Measurements from ENCODE around the gene FSD2. TPM values are rescaled to one million over a fixed set of nuclear protein-coding genes. Genes with fewer than 3 reads are reported as not detected.
"Not testable (repeated sequence)": the region's sequence is repeated elsewhere in the genome, so short reads cannot be mapped to it uniquely, and the experiment has no call there.

The FSD2 gene
- total RNA-seq, 1 experiment from 2014 or later, result not detected

DNA sequence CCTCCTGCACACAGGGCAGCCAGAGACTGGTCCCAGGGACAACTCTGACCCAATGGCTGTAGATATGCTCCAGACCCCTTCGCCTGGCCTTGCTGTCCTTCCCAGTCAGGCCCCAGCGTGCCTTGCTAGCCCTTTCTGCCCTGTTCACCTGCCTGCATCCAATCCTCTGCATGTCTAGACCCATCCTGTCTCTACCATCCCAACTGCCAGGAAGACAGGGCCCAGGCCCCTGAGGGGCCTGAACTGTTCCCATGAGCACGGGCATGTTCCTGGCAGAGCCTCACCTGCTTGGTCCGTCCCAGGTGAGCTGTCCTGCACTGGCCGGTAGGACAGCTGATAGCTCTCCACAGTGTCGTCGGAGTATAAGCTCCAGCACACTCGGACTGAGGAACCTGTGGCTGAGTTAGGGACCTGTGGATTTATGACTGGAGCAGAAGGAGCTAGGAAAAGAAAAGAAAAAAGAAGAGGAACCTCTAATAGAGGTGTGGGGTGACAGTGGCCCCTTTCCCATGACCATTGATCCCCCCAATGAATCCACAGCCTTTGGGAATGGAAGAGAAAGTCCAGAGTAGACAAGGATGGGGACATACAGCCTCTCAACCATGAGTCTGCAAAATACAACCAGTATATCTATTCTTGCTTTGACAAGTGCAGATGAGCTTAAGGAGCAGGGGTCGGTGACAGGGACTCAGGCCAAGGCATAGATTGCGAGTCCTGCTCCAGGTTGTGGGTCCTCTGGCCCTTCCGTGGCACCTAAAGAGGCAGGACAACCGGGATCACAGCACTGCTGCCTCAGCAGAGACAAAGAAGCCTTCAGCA lies 33.9 kb downstream of the FSD2 start:
- Histone ChIP-seq H3K36me3 (ENCODE audit: low read depth) (no peaks in the 10 kb centered on the region), H2AFZ (no peak overlapping the region), H3K9me2 (ENCODE audit: insufficient read depth) (no peaks in the 10 kb centered on the region), H3K4me3 (no peak overlapping the region), H3K4me1 (replicated peaks; ENCODE audit: insufficient read depth) (peaks cover 6% of the 10 kb centered on the region; the same call in 1 of the 2 replicates), H3K27ac (no peak overlapping the region), H3K79me2 (ENCODE audit: low read depth) (no peaks in the 10 kb centered on the region), H3K27me3 (ENCODE audit: insufficient read depth, low read depth) (no peaks in the 10 kb centered on the region), H3K9me3 (ENCODE audit: insufficient read depth, low read depth) (no peaks in the 10 kb centered on the region), H4K20me1 (ENCODE audit: insufficient read depth) (no peaks in the 10 kb centered on the region), H3K4me2 (no peak overlapping the region), H3F3A (ENCODE audit: insufficient read depth, low read depth) (no peaks in the 10 kb centered on the region)
- TF ChIP-seq CTCF (conservative IDR thresholded peaks at IDR 0.05) (no peak), EZH2 (IDR thresholded peaks at IDR 0.05; ENCODE audit: low read depth) (no peak)
- BruUV-seq (replicated peaks), result no TSS peak
- intact Hi-C loops (cut with micrococcal nuclease; ENCODE audit: unreplicated experiment), result no loop called here
- no peak for DNase-seq
- POLR2A ChIA-PET (ENCODE audit: unreplicated experiment), result interaction anchor here (0.5 to 0.6 kb wide), 2 partner anchors 22 to 221 kb away, joined by 5 to 7 read pairs; no protein-coding TSS in a partner anchor
- CTCF ChIA-PET, result no interaction called here

DNA sequence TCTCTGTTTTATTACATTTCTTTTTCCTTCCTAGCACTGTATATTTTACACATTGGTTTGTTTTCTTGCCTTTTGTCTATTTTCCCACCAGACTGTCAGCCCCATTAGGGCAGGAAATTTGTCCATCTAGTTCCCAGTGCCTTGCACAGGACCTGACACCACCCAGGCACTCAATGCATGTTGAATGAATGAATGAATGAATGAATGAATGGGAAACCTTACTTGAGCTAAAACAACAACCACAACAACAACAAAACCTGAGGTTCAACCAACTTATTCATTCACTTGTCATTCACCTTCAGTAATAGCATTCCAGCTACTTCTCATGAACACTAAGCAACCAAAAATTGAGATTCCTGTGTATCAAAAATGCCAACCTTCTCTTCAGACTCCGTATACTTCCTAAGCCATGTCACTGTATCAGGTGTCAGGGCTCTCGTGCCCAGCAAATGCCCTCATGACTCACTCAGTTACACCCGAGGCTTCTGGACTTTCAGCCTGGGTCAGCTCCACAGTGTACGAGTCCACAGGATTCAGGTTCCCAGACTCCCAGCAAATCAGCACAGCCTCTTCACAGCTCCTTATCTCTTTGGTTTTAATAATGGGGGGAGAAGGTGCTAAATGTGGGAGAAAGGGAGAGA lies 37.3 kb downstream of the FSD2 start:
- no peaks in the 10 kb centered on the region for H3K9me3 ChIP-seq (ENCODE audit: insufficient read depth, low read depth)
- H3K4me1 ChIP-seq (replicated peaks; ENCODE audit: insufficient read depth), result peaks cover 6% of the 10 kb centered on the region; the same call in 1 of the 2 replicates
- no peaks in the 10 kb centered on the region for H3K27me3 ChIP-seq (ENCODE audit: insufficient read depth, low read depth)
- no peaks in the 10 kb centered on the region for H3K9me2 ChIP-seq (ENCODE audit: insufficient read depth)
- no peaks in the 10 kb centered on the region for H3F3A ChIP-seq (ENCODE audit: insufficient read depth, low read depth)
- POLR2A ChIA-PET (ENCODE audit: unreplicated experiment), result interaction anchor here (0.6 kb wide), 1 partner anchor 1831 kb away, joined by 3 read pairs; no protein-coding TSS in a partner anchor
- CTCF ChIA-PET, result no interaction called here
- intact Hi-C loops (cut with micrococcal nuclease; ENCODE audit: unreplicated experiment), result no loop called here
- no peak overlapping the region for H2AFZ ChIP-seq
- BruUV-seq (replicated peaks), result no TSS peak
- H3K79me2 ChIP-seq (ENCODE audit: low read depth), result no peaks in the 10 kb centered on the region
- no peak overlapping the region for H3K4me3 ChIP-seq
- no peaks in the 10 kb centered on the region for H3K36me3 ChIP-seq (ENCODE audit: low read depth)
- H3K4me2 ChIP-seq, result no peak overlapping the region
- H4K20me1 ChIP-seq (ENCODE audit: insufficient read depth), result no peaks in the 10 kb centered on the region
- H3K27ac ChIP-seq, result no peak overlapping the region
- peak; percentile 35 to 44 for DNase-seq
- TF ChIP-seq EZH2 (IDR thresholded peaks at IDR 0.05; ENCODE audit: low read depth) (no peak), CTCF (conservative IDR thresholded peaks at IDR 0.05) (no peak)

DNA sequence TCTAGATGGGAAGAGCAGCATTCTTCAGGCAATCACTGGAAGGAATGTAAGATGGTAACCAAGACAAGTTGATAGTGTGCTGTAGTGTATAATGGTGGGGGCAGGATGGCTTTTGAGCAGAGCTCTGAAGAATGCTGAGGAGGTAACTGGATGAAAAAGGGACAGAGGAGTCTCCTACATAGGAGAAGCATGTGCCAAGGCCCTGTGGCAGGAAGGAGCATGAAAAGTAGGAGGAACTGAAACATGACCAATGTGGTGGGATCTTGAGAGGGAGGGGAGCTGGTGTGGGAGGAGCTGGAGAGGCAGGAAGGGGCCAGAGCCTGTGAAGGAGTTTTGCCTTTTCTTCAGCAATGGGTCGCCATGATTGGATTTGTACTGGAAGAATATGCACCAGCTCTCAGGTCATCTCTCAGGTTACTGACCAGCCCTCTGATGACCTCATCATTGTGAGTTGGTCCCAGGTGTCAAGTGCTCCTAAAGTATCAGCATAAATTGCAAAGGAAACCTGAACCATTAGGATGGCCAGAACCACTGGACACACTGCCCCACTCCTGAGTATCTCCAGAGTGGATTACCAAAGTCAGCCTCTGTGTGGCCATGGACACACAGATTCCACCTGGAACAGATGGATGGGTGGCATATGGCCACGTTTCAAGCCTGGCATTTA lies 38.6 kb downstream of the FSD2 start:
- ChIA-PET POLR2A (ENCODE audit: unreplicated experiment) (no interaction called here), CTCF (no interaction called here)
- Histone ChIP-seq H3K27me3 (ENCODE audit: insufficient read depth, low read depth) (no peaks in the 10 kb centered on the region), H3K27ac (no peak overlapping the region), H3K9me3 (ENCODE audit: insufficient read depth, low read depth) (no peaks in the 10 kb centered on the region), H3K4me2 (no peak overlapping the region), H3F3A (ENCODE audit: insufficient read depth, low read depth) (no peaks in the 10 kb centered on the region), H3K9me2 (ENCODE audit: insufficient read depth) (no peaks in the 10 kb centered on the region), H4K20me1 (ENCODE audit: insufficient read depth) (no peaks in the 10 kb centered on the region), H3K79me2 (ENCODE audit: low read depth) (no peaks in the 10 kb centered on the region), H3K36me3 (ENCODE audit: low read depth) (no peaks in the 10 kb centered on the region), H3K4me1 (replicated peaks; ENCODE audit: insufficient read depth) (peaks cover 6% of the 10 kb centered on the region; the same call in 1 of the 2 replicates), H2AFZ (no peak overlapping the region), H3K4me3 (no peak overlapping the region)
- no peak for TF ChIP-seq EZH2 (IDR thresholded peaks at IDR 0.05; ENCODE audit: low read depth)
- TF ChIP-seq CTCF (conservative IDR thresholded peaks at IDR 0.05), result no peak
- no peak for DNase-seq
- intact Hi-C loops (cut with micrococcal nuclease; ENCODE audit: unreplicated experiment), result no loop called here
- no TSS peak for BruUV-seq (replicated peaks)

- H3K4me1 ChIP-seq (replicated peaks; ENCODE audit: insufficient read depth); H3K36me3 ChIP-seq (ENCODE audit: low read depth); H3K4me2 ChIP-seq; POLR2A ChIA-PET (ENCODE audit: unreplicated experiment); H3K9me2 ChIP-seq (ENCODE audit: insufficient read depth); intact Hi-C loops (cut with micrococcal nuclease; ENCODE audit: unreplicated experiment); H3K4me3 ChIP-seq; H3K9me3 ChIP-seq (ENCODE audit: insufficient read depth, low read depth); H4K20me1 ChIP-seq (ENCODE audit: insufficient read depth); DNase-seq; H2AFZ ChIP-seq; H3F3A ChIP-seq (ENCODE audit: insufficient read depth, low read depth); H3K27me3 ChIP-seq (ENCODE audit: insufficient read depth, low read depth); BruUV-seq (replicated peaks); H3K79me2 ChIP-seq (ENCODE audit: low read depth); H3K27ac ChIP-seq: not testable (repeated sequence)
- CTCF ChIA-PET, result interaction anchor here (0.7 kb wide), 1 partner anchor 16 kb away, joined by 6 read pairs; no protein-coding TSS in a partner anchor
Measured at GRCh38 chr15:82766201-82766600, 39.7 kb downstream of the FSD2 start.
